ENCODE measurements around the gene DND1.
"Not testable (repeated sequence)": the region's sequence is repeated elsewhere in the genome, so short reads cannot be mapped to it uniquely, and the experiment has no call there.

DND1 gene

DNA sequence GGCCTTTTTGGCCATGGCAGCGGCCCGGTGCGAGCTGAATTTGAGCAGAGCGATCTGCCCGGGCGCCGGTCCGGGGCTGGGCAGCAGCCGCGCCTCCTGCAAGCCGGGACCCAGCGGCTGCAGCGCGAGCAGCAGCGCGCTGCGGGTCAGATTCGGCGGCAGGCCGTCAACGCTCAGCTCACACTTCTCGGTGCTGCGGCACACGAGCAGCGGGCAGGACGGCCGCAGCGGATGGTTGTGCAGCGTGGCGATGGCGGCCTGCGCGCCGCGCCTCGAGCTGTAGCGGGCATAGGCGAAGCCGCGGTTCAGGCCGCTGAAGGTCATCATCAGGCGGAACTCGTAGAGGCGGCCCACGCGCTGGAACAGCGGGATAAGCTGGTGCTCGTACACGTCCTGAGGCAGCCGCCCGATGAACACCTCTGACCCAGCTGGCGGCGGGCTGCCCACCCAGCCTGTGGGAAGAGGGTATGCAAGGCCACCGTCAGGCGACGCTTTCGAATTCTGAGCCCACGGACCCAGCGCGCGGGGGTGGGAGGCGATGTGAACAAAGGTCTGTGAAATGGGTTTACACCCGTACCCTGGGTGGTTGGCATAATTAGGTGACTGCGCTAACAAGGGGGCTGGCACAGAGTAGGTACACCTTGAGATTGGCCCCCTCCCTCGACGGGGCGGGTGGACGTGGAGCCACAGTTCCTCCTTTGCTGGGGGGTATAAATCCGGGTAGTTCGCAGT is 755 bp downstream of the DND1 start:
- in situ Hi-C loops (cut with MboI; ENCODE audit: low sequenced_read_pairs) = no loop called here

DNA sequence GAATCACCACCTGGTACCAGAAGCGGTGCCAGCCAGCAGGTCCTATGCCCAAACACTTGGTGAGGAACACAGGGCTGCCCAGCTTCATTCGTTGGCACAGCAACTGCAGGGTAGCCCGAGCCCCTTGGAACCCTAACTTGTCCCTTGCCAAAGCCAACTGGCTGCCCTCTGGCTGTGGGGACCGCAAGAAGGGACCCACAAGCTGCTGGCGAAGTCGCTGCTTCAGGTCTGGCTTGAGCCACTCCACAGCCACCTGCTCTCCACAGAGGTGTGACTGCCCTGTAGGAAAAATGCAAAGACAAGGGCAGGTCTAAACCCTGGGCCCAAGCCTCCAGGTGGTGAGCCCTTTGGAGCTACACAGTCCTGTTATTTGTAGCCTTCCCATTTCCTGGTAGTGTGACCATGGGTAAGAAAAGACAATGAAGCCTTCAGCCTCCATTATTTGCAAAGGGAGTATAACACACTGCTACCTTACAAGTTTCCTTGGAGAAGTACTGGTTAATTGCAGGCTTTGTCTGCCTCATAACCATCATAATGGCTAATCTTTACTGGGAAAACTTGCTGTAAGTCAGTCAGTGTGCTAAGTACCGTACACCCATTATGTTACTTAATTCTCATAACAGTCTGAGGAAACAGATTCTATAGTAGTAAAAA is 1.8 kb downstream of the DND1 start:
- in situ Hi-C loops (cut with MboI; ENCODE audit: low sequenced_read_pairs) = no loop called here

DNA sequence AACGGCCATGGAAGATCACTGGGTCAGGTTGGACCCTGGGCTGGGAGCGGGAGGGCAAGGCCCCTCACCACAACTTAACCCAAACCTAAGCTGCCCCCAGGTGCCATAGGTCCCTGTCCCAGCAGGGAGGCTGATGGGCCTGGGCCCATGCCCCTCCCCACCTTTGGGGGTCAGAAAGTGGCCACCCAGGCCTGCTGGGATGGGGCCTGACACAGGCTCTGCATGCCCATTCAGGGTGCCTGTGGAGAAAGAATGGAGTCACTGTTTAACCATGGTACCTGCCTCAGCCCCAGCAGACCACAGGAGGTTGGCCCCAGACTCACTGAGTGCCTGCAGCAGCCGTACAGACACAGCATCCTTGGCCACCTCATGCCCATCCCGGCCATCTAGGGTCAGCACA is 2.3 kb downstream of the DND1 start:
- in situ Hi-C loops (cut with MboI; ENCODE audit: low sequenced_read_pairs) = not testable (repeated sequence)

DNA sequence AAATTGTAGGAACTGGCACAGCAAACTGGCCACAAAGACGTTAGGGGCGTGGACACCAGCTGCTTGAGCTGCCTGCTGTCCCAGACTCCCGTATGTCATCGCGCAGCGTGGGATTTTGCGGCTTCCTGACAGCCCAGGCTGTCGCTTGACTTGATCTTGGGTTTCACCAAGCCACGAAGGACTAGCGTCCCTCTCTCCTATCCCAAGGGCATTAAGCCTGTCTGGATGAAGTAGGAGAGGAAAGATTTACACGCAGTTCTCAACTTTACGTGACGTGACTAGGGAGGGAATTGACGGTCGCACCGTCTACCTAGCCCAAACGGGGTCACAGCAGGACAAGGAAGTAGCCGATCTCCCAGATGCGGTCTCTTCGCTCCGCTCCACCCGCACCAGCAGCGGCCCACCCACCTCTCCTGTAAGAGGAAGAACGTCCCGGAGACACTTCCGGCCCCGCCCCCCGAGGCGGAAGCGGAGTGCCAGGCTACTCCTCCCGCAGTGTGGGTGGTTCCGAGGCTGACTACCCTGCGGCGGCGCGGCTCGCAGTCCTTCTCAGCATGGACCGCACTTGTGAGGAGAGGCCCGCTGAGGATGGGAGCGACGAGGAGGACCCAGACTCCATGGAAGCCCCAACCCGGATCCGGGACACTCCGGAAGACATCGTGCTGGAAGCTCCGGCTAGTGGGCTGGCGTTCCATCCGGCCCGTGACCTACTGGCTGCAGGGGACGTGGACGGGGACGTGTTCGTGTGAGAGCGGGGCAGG is 8.8 kb downstream of the DND1 start, which contains the start of gene WDR55:
WDR55 (plus strand) TSS at position 546 of the 761 bp plus-strand sequence; CDS start at position 555, 9 bp downstream.
- in situ Hi-C loops (cut with MboI; ENCODE audit: low sequenced_read_pairs) = no loop called here

DNA sequence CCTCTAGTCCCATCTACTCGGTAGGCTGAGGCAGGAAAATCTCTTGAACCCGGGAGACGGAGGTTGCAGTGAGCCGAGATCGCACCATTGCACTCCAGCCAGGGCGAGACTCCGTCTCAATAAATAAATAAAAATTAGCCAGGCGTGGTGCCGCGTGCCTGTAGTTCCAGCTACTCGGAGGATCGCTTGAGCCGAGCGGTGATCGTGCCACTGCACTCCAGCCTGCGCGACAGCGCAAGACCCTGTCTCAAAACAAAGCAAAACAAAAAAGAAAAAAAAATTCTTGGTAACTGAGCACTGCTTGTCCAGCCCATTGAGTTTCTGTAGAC is 9.4 kb downstream of the DND1 start:
- in situ Hi-C loops (cut with MboI; ENCODE audit: low sequenced_read_pairs) = no loop called here

DNA sequence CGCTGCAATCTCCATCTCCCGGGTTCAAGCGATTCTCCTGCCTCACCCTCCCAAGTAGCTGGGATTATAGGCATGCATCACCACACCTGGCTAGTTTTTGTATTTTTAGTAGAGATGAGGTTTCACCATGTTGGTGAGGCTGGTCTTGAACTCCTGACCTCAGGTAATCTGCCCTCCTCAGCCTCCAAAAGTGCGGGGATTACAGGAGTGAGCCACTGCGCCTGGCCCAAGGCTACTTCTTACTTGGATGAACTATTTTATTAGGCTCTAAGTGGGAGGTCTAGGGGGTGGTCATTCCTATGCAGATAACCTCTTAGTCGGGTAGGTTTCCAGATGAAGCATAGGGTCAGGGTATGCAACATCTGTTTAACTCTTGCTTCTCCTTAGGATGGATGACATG is 13.0 kb downstream of the DND1 start:
- in situ Hi-C loops (cut with MboI; ENCODE audit: low sequenced_read_pairs) = not testable (repeated sequence)

DNA sequence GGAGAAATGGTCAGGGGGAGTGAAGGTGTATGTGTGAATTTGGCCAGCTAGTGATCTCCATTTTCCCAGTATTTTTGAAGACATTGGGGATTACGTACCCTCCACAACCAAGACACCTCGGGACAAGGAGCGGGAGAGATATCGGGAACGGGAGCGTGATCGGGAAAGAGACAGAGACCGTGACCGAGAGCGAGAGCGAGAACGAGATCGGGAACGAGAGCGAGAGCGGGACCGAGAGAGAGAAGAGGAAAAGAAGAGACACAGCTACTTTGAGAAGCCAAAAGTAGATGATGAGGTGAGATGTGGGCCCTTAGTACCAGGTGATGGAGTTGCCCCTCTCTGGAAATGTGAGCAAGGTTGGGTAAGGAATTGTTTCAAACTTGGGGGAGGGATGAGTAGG is 14.5 kb downstream of the DND1 start:
- in situ Hi-C loops (cut with MboI; ENCODE audit: low sequenced_read_pairs) = no loop called here

DNA sequence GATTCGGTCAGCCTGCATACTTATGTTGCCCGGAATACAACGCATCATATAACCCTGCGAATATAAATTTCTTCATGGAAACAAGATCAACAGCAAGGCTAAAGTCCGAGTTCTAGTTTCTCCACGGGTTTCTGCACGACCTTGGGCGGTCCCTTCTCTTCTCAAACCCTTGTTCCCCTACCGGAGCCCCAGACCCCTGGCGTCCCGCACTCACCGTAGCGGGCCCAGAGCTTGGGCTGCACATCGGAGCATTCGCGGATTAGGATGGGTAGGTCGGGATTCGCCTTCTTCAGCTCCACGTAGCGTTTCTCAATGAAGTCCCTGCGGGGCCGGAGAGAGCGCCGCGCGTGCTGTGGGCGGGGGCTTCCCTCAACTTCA is 26.3 kb downstream of the DND1 start:
- in situ Hi-C loops (cut with MboI; ENCODE audit: low sequenced_read_pairs) = no loop called here

DNA sequence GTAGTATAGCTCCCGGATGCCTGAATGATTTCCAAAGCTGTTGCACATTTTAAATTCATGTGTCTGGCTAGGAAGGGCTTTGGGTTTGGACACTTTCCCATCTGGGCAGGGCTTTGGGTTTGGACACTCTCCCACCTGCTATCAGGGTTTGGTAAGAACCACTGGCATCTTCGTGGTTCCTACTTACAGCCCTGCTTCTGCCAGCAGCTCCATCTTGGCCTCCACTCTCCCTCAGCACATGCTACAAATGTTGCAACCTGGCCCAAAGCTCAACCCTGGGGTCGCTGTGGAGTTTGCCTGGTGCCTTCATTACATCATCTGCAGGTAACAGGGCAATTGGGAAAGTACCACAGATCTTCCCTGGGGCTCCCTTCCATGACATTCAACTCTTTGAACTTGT is 30.7 kb downstream of the DND1 start:
- in situ Hi-C loops (cut with MboI; ENCODE audit: low sequenced_read_pairs) = no loop called here

DNA sequence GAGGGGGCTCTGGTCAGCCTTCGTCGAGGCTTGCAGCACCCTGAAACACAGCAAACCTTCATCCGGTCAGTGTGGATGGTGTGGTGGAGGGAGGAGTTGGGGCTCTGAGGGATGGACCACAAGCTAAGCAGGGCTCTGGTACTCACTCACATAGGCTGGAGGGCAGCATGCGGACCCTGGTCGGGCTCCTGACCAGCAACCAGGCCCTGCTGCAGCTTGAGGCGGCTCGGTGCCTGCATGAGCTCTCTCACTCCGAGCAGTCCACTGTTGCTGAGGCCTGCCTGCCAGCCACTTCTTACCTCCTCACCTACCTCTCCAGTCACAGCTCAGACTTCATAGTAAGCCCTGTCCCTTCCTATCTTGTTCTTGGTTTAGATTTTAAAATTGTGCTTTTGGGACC is 31.7 kb downstream of the DND1 start:
- in situ Hi-C loops (cut with MboI; ENCODE audit: low sequenced_read_pairs) = no loop called here

DNA sequence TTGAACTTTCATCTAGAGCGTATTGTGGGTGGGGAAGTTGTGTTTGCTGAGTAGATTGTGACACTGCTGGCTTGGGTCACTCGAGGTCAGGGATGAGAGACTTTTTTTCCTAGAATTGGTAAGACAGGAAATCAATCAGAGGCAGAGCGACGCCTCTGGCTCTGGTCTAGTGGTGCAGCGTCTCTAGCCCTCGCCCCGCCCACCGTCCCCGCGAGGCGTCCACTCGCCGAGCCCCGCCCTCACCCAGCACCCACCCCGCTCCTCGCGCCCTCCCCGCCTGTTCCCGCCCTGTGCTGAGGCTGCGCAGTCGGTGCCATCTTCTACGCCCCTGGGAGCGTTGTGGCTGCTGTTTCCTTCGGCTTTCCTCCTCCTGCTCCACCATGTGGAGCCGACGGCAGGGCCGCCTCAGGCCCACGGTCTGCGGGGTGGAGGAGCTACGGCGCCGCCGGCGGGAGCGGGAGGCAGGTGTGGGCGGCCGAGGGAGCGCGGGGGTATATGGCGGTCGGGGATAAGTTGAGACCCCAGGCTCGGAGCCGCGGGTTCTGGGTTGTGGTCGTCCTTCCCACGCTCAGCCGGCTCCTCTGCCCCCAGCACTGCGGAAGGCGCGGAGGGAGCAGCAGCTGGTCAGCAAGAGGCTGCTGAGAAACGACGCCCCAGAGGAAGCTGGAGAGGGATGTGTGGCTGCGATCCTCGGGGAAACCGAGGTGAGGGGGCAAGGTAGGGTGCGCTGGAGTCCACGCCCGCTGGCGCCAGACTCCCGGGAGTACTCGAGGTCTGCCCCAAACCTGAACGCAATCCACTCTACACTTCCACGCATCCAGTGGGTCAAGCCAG is 34.0 kb downstream of the DND1 start, which contains the start of gene TMCO6:
TMCO6 (plus strand) TSS at position 304 of the 834 bp plus-strand sequence; CDS start at position 381, 77 bp downstream.
- in situ Hi-C loops (cut with MboI; ENCODE audit: low sequenced_read_pairs) = no loop called here

DNA sequence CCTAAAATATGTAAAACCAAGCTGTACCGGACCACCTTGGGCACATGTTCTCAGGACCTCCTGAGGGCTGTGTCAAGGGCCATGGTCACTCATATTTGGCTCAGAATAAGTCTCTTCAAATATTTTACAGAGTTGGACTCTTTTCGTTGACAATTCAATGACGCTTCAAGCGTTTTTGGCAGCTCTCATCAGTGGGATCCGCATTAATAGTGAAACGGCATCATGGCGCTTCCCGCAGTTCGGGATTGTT is 34.6 kb downstream of the DND1 start:
- in situ Hi-C loops (cut with MboI; ENCODE audit: low sequenced_read_pairs) = not testable (repeated sequence)

DNA sequence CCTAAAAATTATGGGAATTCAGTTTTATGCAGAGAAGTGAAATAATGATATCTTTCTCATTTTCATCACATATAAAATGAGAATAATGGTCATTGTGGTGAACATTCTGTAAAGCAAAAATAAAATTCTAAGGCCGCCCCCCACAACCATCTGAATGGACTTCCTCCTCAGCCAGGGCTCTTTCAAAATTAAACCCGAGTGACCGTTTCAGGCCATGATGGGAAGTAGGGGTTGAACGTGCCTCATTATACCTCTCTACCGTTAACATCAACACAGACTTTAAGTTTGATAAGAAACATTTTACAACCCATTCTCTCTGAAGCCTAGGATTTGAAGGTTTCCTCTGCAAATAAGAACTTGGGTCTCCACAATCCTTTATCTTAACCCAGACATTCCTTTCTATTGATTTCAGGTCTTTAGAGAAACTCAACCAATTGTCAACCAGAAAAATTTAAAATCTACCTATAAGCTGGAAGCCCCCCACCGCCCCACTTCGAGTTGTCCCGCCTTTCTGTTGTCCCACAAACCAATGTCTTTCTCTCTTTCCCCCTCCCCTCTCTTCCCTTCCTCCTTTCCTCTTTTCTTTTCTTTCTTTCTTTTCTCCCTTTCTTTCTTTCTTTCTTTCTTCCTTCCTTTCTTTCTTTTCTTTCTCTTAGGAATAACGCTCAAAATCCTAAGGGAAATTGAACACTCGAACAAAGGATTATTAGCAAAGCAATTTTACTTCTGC is 35.8 kb downstream of the DND1 start:
- in situ Hi-C loops (cut with MboI; ENCODE audit: low sequenced_read_pairs) = no loop called here

DNA sequence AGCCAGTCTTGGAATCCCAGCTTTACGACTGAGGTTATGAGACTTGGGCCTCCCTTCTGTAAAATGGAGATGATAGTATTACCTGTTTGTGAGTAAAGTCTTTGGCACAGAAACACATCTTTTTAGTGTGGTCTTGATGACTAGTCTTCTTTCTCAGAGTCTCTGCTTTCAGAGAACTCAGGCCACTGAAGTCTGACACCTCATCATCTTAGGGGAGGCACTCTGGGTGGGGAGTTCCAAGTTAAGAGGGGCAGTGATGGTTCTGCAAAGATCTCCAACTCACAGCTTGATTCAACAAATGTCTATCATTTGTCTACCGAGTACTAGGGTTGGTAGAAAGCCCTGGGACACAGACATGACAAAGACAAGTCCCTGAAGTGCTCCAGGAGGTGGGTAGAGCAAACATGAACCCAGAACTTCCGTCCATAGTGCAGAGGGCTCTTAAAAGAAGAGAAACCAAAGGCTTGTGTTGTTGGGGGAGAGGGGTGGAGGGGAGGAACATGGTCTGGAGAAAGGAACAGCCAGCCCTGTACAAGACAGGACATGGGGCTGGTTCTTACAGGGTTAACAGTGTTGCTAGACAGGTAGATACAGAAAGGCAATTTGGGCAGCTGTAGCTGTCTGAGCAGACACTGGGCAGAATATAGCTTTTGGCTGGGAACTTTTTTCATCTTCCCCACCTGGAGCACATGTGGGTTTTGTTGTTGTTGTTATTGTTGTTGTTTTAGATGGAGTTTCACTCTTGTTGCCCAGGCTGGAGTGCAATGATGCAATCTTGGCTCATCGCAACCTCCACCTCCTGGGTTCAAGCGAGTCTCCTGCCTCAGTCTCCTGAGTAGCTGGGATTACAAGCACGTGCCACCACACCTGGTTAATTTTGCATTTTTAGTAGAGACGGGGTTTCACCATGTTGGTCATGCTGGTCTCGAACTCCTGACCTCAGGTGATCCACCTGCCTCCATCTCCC is 37.8 kb downstream of the DND1 start:
- in situ Hi-C loops (cut with MboI; ENCODE audit: low sequenced_read_pairs) = no loop called here

DNA sequence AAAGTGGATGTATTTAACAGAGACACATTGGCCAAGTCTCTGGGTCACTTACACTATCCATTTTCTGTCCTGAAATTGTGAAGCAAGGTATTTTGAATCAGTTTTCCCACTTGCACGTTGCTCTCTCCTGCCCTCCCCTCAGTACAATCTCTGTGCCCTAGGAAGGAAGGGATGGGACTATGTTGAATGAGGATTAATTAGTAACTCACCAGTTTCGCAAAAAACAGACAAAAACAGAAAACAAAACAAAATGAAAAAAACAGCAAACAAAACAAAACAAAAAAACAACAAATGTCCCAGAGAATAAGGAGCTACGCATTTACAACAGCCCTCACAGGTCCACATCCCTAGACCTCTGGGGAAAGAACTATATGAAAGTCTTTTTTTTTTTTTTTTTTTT is 39.3 kb downstream of the DND1 start:
- in situ Hi-C loops (cut with MboI; ENCODE audit: low sequenced_read_pairs) = no loop called here

DNA sequence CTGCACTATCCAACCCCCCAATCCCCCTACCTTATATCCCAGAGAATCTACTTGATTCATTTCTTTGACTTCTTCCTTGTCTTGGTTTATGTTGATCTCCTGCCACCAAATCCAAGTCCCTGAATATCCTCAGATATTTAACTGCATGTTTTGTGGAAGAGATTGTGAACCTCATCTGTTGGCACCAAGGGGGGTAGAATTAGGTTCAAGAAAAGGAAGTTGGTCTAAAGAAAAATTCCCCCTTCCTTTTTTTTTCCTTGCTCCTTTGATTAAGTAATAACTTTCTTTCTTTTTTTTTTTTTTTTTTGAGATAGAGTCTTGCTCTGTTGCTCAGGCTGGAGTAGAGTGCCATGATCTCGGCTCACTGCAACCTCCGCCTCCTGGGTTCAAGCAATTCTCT is 39.9 kb downstream of the DND1 start:
- in situ Hi-C loops (cut with MboI; ENCODE audit: low sequenced_read_pairs) = no loop called here

DNA sequence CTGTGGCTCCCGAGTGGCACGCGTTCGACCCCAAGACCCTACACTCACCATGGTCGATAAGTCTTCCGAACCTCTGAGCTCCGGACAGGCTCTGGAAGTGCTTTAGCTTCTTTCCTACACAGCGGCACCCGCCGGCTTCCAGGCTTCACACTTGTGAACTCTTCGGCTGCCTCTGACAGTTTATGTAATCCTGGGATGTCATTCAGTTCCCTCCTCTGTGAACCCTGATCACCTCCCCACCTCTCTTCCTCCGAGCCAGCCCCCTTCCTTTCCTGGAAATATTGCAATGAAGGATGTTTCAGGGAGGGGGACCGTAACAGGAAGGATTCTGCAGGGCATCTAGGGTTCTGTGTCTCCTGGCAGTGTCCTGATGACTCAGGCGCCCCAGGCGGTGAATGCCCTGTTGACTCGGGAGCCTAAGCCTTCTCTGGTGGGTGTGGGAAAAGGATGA is 40.3 kb downstream of the DND1 start, which contains the start of gene CD14:
CD14 (minus strand) TSS at position 155 of the 451 bp plus-strand sequence; CDS start at position 51, 104 bp downstream.
- in situ Hi-C loops (cut with MboI; ENCODE audit: low sequenced_read_pairs) = no loop called here

DNA sequence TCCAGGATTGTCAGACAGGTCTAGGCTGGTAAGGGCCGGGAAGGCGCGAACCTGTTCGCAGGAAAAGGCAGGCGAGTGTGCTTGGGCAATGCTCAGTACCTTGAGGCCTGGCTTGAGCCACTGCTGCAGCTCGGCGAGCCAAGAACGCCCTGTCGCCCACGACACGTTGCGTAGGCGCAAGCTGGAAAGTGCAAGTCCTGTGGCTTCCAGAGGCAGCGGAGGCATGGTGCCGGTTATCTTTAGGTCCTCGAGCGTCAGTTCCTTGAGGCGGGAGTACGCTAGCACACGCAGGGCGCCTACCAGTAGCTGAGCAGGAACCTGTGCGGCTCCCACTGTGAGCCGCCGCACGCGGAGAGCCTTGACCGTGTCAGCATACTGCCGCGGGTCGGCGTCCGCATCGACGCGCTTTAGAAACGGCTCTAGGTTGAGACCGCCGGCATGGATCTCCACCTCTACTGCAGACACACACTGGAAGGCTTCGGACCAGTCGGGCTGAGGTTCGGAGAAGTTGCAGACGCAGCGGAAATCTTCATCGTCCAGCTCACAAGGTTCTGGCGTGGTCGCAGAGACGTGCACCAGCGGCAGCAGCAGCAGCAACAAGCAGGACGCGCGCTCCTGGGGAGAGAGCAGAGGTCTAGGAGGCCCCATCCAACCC is 40.9 kb downstream of the DND1 start:
- in situ Hi-C loops (cut with MboI; ENCODE audit: low sequenced_read_pairs) = no loop called here

Measured in hTERT RPE-1 (cell line).